K562 (cell line): ENCODE results near the gene SAMD11. TPM values are rescaled to one million over a fixed set of nuclear protein-coding genes. Genes with fewer than 3 reads are reported as not detected.
A peak's percentile ranks its signal among the peaks of the same experiment; 100 is the strongest.

ENCODE experiments used
- ATAC-seq: fragments of 200-7000 bp; cut with Tn5 transposase; 3 replicates; pipeline ENCODE4 v1.9.1; 2020; ENCODE audit warnings: moderate library complexity
- BruUV-seq: library from RNA; stranded (reverse); fragments of 400-500 nt; replicated peaks from 2 replicates; lab custom pipeline; 2021; lab: Mats Ljungman, UMichigan
- CTCF ChIA-PET: fragments of 300-600 bp; formaldehyde crosslinking; extraction: SDS; loops from one replicate; lab custom pipeline; 2021; ENCODE audit warnings: low intra/inter-chr PET ratio; lab: Yijun Ruan, JAX
- POLR2A ChIA-PET: fragments of 300-600, 350-650 bp; sonication (Branson Sonifier 250); formaldehyde crosslinking; extraction: SDS; loops from one replicate; lab custom pipeline; 2021; ENCODE audit warnings: antibody characterized with exemption, inconsistent platforms; lab: Yijun Ruan, JAX
- DNase-seq, 4 experiments: peaks; one replicate each; pipeline versions ENCODE4 v3.0.0 to v3.0.0-alpha.2; 2011 to 2018; ENCODE audit warnings: low spot score in 3 of 4, mixed read lengths in 3 of 4; ENCODE audit errors: extremely low read depth in 1 of 4
- FAIRE-seq: peaks from 2 replicates; lab custom pipeline; 2011; peaks lifted over from hg19 to GRCh38; lab: Jason Lieb, UNC
- H2AFZ ChIP-seq: 2 replicates; pipeline ENCODE4 v1.6.0; 2011; ENCODE audit warnings: low read depth, low read length, control low read depth, inconsistent platforms
- H3K27ac ChIP-seq: fragments of 200-600 bp; 3 replicates; pipeline ENCODE4 v1.8.0; 2011; ENCODE audit warnings: low read depth, mild to moderate bottlenecking, control low read depth, inconsistent platforms, low read length, moderate library complexity, mixed read lengths; ENCODE audit errors: extremely low read depth
- H3K27me3 ChIP-seq, 2 experiments: fragments of 300-600 bp in 1 of 2; 2 replicates in 1 of 2; 3 replicates in 1 of 2; pipeline versions ENCODE4 v1.6.0 to v1.8.0; 2011; ENCODE audit warnings: inconsistent platforms in 2 of 2, low read length in 2 of 2, mild to moderate bottlenecking in 1 of 2, mixed read lengths in 1 of 2, moderate library complexity in 1 of 2; ENCODE audit not compliant: control insufficient read depth in 2 of 2, insufficient read depth in 2 of 2
- H3K36me3 ChIP-seq: fragments of 300-600 bp; 3 replicates; pipeline ENCODE4 v1.8.0; 2011; ENCODE audit warnings: mild to moderate bottlenecking, low read length, inconsistent platforms; ENCODE audit not compliant: control insufficient read depth, insufficient read depth
- H3K4me1 ChIP-seq, 2 experiments: fragments of 200-600 bp in 1 of 2; replicated peaks in 1 of 2; 2 replicates in 1 of 2; 3 replicates in 1 of 2; pipeline versions ENCODE4 v1.5.1 to v1.8.0; 2011; ENCODE audit warnings: inconsistent platforms in 2 of 2, low read length in 2 of 2, mild to moderate bottlenecking in 1 of 2, mixed read lengths in 1 of 2, moderate library complexity in 1 of 2; ENCODE audit not compliant: control insufficient read depth in 2 of 2, insufficient read depth in 2 of 2
- H3K4me2 ChIP-seq: 2 replicates; pipeline ENCODE4 v1.6.1; 2011; ENCODE audit warnings: low read length, control low read depth, inconsistent platforms, mixed read lengths; ENCODE audit not compliant: insufficient read depth
- H3K4me3 ChIP-seq: fragments of 200-600 bp; sonication (generic), shearing (Covaris generic); 2 replicates; pipeline ENCODE4 v1.5.1; 2016; ENCODE audit warnings: control low read depth, inconsistent platforms
- H3K79me2 ChIP-seq: fragments of 200-600 bp; 3 replicates; pipeline ENCODE4 v1.8.0; 2011; ENCODE audit warnings: low read length, inconsistent platforms; ENCODE audit not compliant: control insufficient read depth, insufficient read depth
- H3K9ac ChIP-seq, 2 experiments: 2 replicates each; pipeline versions ENCODE4 v1.6.0 to v1.6.1; 2011; ENCODE audit warnings: low read depth in 2 of 2, low read length in 2 of 2, control low read depth in 1 of 2, inconsistent platforms in 1 of 2, mild to moderate bottlenecking in 1 of 2, mixed read lengths in 1 of 2; ENCODE audit not compliant: insufficient read depth in 1 of 2
- H3K9me1 ChIP-seq: one replicate; pipeline ENCODE4 v1.6.0; 2011; ENCODE audit warnings: inconsistent platforms, mild to moderate bottlenecking, low read length, moderate library complexity; ENCODE audit not compliant: control insufficient read depth, insufficient read depth
- H3K9me3 ChIP-seq: replicated peaks from 2 replicates; pipeline ENCODE4 v1.5.1; 2011; ENCODE audit warnings: low read depth, low read length, inconsistent platforms; ENCODE audit not compliant: control insufficient read depth, insufficient read depth
- H4K20me1 ChIP-seq: replicated peaks from 2 replicates; pipeline ENCODE4 v1.6.1; 2011; ENCODE audit warnings: low read length, inconsistent platforms, mixed read lengths; ENCODE audit not compliant: control insufficient read depth, insufficient read depth
- BRCA1 ChIP-seq, 2 experiments: fragments of 450-650 bp in 1 of 2; sonication (generic) in 1 of 2; formaldehyde crosslinking in 1 of 2; IDR thresholded peaks; 2 replicates each; pipeline versions ENCODE4 v1.5.0 to v1.6.1; 2017 to 2020; ENCODE audit warnings: mild to moderate bottlenecking in 1 of 2, missing genetic modification reagents in 1 of 2
- ELF1 ChIP-seq: fragments of 200-800 bp; sonication (Bioruptor generic); IDR thresholded peaks from 2 replicates; pipeline ENCODE4 v1.6.1; 2016; ENCODE audit warnings: missing genetic modification characterization, missing compliant biosample characterization
- HMG20A ChIP-seq: fragments of 450-650 bp; formaldehyde crosslinking; conservative IDR thresholded peaks from 2 replicates; pipeline ENCODE4 v1.4.0; 2020; ENCODE audit warnings: mild to moderate bottlenecking, mixed read lengths
- L3MBTL2 ChIP-seq: fragments of 450-650 bp; IDR thresholded peaks from 2 replicates; pipeline ENCODE4 v1.6.1; 2016; ENCODE audit warnings: mild to moderate bottlenecking, moderate library complexity
- PCBP1 ChIP-seq: fragments of 200-400 bp; formaldehyde crosslinking; IDR thresholded peaks from 2 replicates; pipeline ENCODE4 v1.6.1; 2018; ENCODE audit warnings: mild to moderate bottlenecking, low read depth, low read length; ENCODE audit not compliant: poor library complexity, severe bottlenecking
- RBM14 ChIP-seq: fragments of 200-400 bp; formaldehyde crosslinking; IDR thresholded peaks from 2 replicates; pipeline ENCODE4 v1.6.1; 2018; ENCODE audit warnings: low read depth, mild to moderate bottlenecking, low read length, moderate library complexity, borderline replicate concordance; ENCODE audit not compliant: insufficient read depth
- RNF219 ChIP-seq: fragments of 250-450 bp; sonication (Bioruptor Pico); IDR thresholded peaks from 2 replicates; pipeline ENCODE4 v1.5.0; 2022; ENCODE audit warnings: mild to moderate bottlenecking
- WGBS: fragments of 100-300 bp; shearing (Covaris generic); methylation state at CpG from one replicate; pipeline ENCODE4 v1.1.6; 2016; ENCODE audit warnings: low coverage, mixed read lengths; ENCODE audit not compliant: insufficient coverage; ENCODE audit errors: missing lambda C conversion rate; 5-methylcytosine and 5-hydroxymethylcytosine counted together
- in situ Hi-C: fragments of 300-500 bp; cut with MboI; formaldehyde crosslinking; loops from 4 replicates; pipeline ENCODE4 v1.15.0; 2018; ENCODE audit warnings: inconsistent platforms, mixed read lengths
- intact Hi-C: fragments of 100-400 bp; cut with micrococcal nuclease; formaldehyde crosslinking; loops from 2 replicates; pipeline ENCODE4 v1.14.2; 2022
- polyA plus RNA-seq, 8 experiments: library from polyadenylated mRNA; depleted of rRNA in 4 of 8; stranded (reverse) in 5 of 8; unstranded in 3 of 8; fragments of >200 nt; fragmentation: Nextera tagmentation in 2 of 8; fragmentation: Illumina TruSeq in 1 of 8; extraction: Ambion mirVana in 2 of 8; extraction: Trizol in 1 of 8; gene quantifications; 2 replicates each; pipeline versions ENCODE4 v1.2.1 to v1.2.3, GENCODE V29; 2011 to 2014; ENCODE audit warnings: inconsistent platforms in 1 of 8, missing spikeins in 1 of 8
- total RNA-seq, 7 experiments: library from RNA; depleted of rRNA in 6 of 7; stranded (reverse); fragments of >200 nt in 6 of 7; fragmentation: Illumina TruSeq in 2 of 7; extraction: Trizol in 2 of 7; gene quantifications; 2 replicates each; pipeline versions ENCODE4 v1.2.1 to v1.2.3, GENCODE V29; 2011 to 2021; ENCODE audit warnings: low replicate concordance in 1 of 7

SAMD11 gene
- total and polyA plus RNA-seq, 9 of the 15 experiments (the other 6 are each of a cell fraction or from before 2014, with no cell fraction given): 0.07 to 0.82 (median 0.11) TPM; not detected in 2

GRCh38 chr1:973459-974292, 50.0 kb downstream of the SAMD11 start:
- Histone ChIP-seq H3K9ac (peak overlapping the region in 1 of 2 experiments; percentile 24; a peak in 2 of 4 replicates), H3K79me2 (no peaks in the 10 kb centered on the region), H3K9me3 (peaks cover 6% of the 10 kb centered on the region), H3K27me3 (peaks cover under 1 to 43% of the 10 kb centered on the region in 2 experiments; a peak in 3 of 5 replicates), H3K36me3 (no peaks in the 10 kb centered on the region), H2AFZ (no peak overlapping the region), H3K4me3 (no peak overlapping the region), H3K9me1 (no peaks in the 10 kb centered on the region), H3K27ac (no peak overlapping the region), H4K20me1 (no peaks in the 10 kb centered on the region), H3K4me1 (peaks cover 0 to 68% of the 10 kb centered on the region in 2 experiments; a peak in 3 of 5 replicates), H3K4me2 (no peak overlapping the region)
- in situ Hi-C loops: no loop called here
- TF ChIP-seq RBM14 (0 out of 2 replicates have a peak, but pooled peaks have one; percentile 15), PCBP1 (peak; percentile 48), L3MBTL2 (no peak)
- no TSS peak for BruUV-seq
- intact Hi-C loops: no loop called here
- CTCF ChIA-PET: no interaction called here
- FAIRE-seq (no peak), ATAC-seq (no peak), DNase-seq (no peak)
- WGBS: 28% methylated on average over 21 of the region's 28 CpGs
- POLR2A ChIA-PET: interaction anchor here (1.0 kb wide), 1 partner anchor 8 kb away, joined by 3 read pairs; no protein-coding TSS in a partner anchor

GRCh38 chr1:974293-974640, 50.5 kb downstream of the SAMD11 start:
- no peak overlapping the region for H3K4me2 ChIP-seq

More at GRCh38 chr1:974293-974640, 50.5 kb downstream of the SAMD11 start:
- peaks cover 0 to 74% of the 10 kb centered on the region in 2 experiments; a peak in 3 of 5 replicates for H3K4me1 ChIP-seq
- TF ChIP-seq PCBP1 (peak; percentile 17), ELF1 (no peak), HMG20A (CRISPR knock-in tag) (no peak), BRCA1 (IDR thresholded peaks at IDR 0.05) (no peak), BRCA1 (CRISPR knock-in tag; IDR thresholded peaks at IDR 0.05) (no peak), RNF219 (CRISPR knock-in tag) (no peak)
- in situ Hi-C loops: no loop called here
- no peak overlapping the region for H3K4me3 ChIP-seq
- 36% methylated on average over 11 of the region's 11 CpGs for WGBS
- intact Hi-C loops: no loop called here
- no peak overlapping the region for H2AFZ ChIP-seq
- H3K9me1 ChIP-seq: no peaks in the 10 kb centered on the region
- no peak for DNase-seq
- POLR2A ChIA-PET: interaction anchor here (1.0 kb wide), 1 partner anchor 9 kb away, joined by 3 read pairs; no protein-coding TSS in a partner anchor
- no peak for FAIRE-seq
- no peaks in the 10 kb centered on the region for H4K20me1 ChIP-seq
- peaks cover 3% of the 10 kb centered on the region for H3K9me3 ChIP-seq
- no peak for ATAC-seq
- no peak overlapping the region for H3K9ac ChIP-seq
- BruUV-seq: no TSS peak
- H3K27ac ChIP-seq: no peak overlapping the region
- H3K36me3 ChIP-seq: no peaks in the 10 kb centered on the region
- CTCF ChIA-PET: no interaction called here
- no peaks in the 10 kb centered on the region for H3K79me2 ChIP-seq
- H3K27me3 ChIP-seq: peaks cover 4 to 49% of the 10 kb centered on the region in 2 experiments; a peak in 3 of 5 replicates
